Uterus (tissue), 4 donors: ENCODE measurements around the gene FADS1. TPM values are rescaled to one million over a fixed set of nuclear protein-coding genes. Genes with fewer than 3 reads are reported as not detected.
A peak's percentile ranks its signal among the peaks of the same experiment; 100 is the strongest.

ENCODE experiments used
- DNase-seq, 2 donors: peaks; one replicate each; pipeline ENCODE4 v3.0.0-alpha.2; 2019 to 2020
- H3K27ac ChIP-seq, 2 donors: fragments of 200-600 bp; sonication (generic); 1 replicate in 1 of 2; 2 replicates in 1 of 2; pipeline ENCODE4 v1.5.1; 2016 to 2018
- H3K27me3 ChIP-seq, 2 donors: fragments of 200-600 bp; sonication (generic); one replicate each; pipeline ENCODE4 v1.5.1; 2018 to 2019; ENCODE audit warnings: control low read depth in 1 of 2
- H3K36me3 ChIP-seq, 2 donors: fragments of 200-600 bp; sonication (generic); one replicate each; pipeline ENCODE4 v1.5.1; 2019; ENCODE audit warnings: control low read depth in 1 of 2
- H3K4me1 ChIP-seq, 2 donors: fragments of 200-600 bp; sonication (generic); one replicate each; pipeline ENCODE4 v1.5.1; 2018 to 2019; ENCODE audit warnings: control low read depth in 1 of 2
- H3K4me3 ChIP-seq, 2 donors: fragments of 200-600 bp; sonication (generic); 1 replicate in 1 of 2; 2 replicates in 1 of 2; pipeline ENCODE4 v1.5.1; 2018 to 2019; ENCODE audit warnings: mild to moderate bottlenecking in 1 of 2
- H3K9me3 ChIP-seq, 2 donors: fragments of 200-600 bp; sonication (generic); one replicate each; pipeline ENCODE4 v1.5.1; 2019; ENCODE audit warnings: control low read depth in 1 of 2
- POLR2A ChIP-seq, 2 donors: fragments of 450-650 bp; IDR thresholded peaks; one replicate each; pipeline ENCODE4 v1.6.1; 2016; ENCODE audit warnings: antibody characterized with exemption in 2 of 2, mild to moderate bottlenecking in 1 of 2, moderate library complexity in 1 of 2
- intact Hi-C: fragments of 100-400 bp; cut with DNase I; formaldehyde crosslinking; loops from one replicate; pipeline ENCODE4 v1.15.1; 2023; ENCODE audit warnings: low total_unique reads
- total RNA-seq, 4 donors: library from RNA; depleted of rRNA in 3 of 4; stranded (reverse); fragments of >200 nt in 3 of 4; gene quantifications; one replicate each; pipeline versions ENCODE4 v1.1.0 to v1.2.4, GENCODE V29; 2014 to 2023
- TF ChIP-seq, protein P1 (sequence below), 4 experiments: fragments of 200-600 bp in 2 of 4; fragments of 450-650 bp in 2 of 4; sonication (generic) in 2 of 4; IDR thresholded peaks; one replicate each; pipeline ENCODE4 v1.5.1; 2016 to 2019; ENCODE audit warnings: antibody characterized with exemption in 4 of 4, mild to moderate bottlenecking in 2 of 4, moderate library complexity in 1 of 4
- donor health status: DM: yes; HTN: yes; CAD: no.

The FADS1 gene
- total RNA-seq, 4 donors from 2014 or later, result 23.8 to 57.1 (median 38.3) TPM

DNA sequence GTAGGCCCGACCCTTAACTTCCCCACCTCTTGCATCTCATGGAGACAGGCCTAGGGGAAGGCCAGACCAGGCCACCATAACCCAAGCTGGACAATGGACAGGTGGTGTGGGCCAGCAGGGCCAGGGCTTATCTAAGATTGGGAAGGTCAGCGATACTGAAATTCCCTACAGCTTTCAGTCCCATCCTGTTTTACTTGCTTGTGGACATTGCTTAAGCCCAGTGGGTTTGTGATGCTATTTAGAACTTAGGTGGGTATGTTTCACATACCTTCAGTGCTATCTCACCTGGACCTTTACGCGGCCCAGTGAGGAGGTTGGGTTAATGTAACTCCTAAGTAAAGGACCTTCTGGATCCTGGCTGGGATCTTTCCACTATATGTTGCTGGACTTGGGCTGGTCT lies 13.0 kb upstream of the FADS1 start:
- intact Hi-C loops, result no loop called here
- Histone ChIP-seq H3K36me3 (no peaks in the 10 kb centered on the region), H3K27ac (peak overlapping the region; percentile 83 to 87), H3K4me3 (peak overlapping the region in 1 of 2 donors; percentile 67), H3K9me3 (no peaks in the 10 kb centered on the region), H3K4me1 (peaks cover 11 to 22% of the 10 kb centered on the region in 2 donors), H3K27me3 (no peaks in the 10 kb centered on the region)
- no peak for TF ChIP-seq POLR2A (IDR thresholded peaks at IDR 0.05)
- TF ChIP-seq, protein P1, sequence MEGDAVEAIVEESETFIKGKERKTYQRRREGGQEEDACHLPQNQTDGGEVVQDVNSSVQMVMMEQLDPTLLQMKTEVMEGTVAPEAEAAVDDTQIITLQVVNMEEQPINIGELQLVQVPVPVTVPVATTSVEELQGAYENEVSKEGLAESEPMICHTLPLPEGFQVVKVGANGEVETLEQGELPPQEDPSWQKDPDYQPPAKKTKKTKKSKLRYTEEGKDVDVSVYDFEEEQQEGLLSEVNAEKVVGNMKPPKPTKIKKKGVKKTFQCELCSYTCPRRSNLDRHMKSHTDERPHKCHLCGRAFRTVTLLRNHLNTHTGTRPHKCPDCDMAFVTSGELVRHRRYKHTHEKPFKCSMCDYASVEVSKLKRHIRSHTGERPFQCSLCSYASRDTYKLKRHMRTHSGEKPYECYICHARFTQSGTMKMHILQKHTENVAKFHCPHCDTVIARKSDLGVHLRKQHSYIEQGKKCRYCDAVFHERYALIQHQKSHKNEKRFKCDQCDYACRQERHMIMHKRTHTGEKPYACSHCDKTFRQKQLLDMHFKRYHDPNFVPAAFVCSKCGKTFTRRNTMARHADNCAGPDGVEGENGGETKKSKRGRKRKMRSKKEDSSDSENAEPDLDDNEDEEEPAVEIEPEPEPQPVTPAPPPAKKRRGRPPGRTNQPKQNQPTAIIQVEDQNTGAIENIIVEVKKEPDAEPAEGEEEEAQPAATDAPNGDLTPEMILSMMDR (IDR thresholded peaks at IDR 0.05), result no peak
- no peak for DNase-seq

DNA sequence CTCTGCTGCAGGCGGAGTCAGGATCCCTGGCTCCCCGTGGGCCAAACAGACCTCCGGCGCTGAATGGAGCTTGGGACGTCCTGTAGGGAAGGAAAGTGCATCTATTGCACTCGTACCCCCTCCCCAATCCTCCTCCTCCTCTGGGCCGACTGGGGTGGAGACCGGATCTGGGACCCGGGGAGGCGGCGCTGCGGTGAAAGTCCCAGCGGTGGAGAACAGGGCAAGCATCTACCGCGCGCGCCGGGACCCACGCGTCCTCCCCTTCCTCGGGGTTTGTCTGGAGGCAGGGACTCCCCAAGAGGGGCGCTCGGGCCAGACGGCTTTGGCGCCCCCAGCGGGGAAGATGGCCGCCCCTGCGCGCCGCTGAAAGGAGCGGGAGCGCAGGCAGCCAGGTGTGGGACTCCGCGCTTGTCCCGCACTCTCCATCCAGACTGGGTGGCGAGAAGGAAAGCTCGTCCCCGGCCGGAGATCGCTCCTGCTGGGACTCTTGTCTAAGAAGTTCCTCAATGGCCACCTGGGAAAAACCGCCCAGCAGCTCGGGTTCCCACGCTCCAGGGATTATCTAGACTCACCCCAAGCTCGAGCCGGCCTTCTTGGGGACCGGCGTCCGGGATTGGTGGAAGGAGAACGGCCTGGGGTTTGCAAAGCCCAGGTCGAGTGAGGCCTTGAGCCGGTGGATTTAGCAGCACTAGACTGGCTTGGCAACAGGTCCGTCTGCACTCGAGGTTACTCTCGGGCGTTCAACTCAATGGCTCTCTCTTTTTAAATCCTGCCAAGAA lies 12.0 kb upstream of the FADS1 start:
- TF ChIP-seq POLR2A (IDR thresholded peaks at IDR 0.05), result no peak
- TF ChIP-seq, protein P1 (IDR thresholded peaks at IDR 0.05), result peak; percentile 30 to 63 (median 37)
- Histone ChIP-seq H3K36me3 (no peaks in the 10 kb centered on the region), H3K4me1 (peaks cover 11 to 16% of the 10 kb centered on the region in 2 donors), H3K4me3 (peak overlapping the region; percentile 52 to 67), H3K27ac (peak overlapping the region; percentile 83 to 87), H3K9me3 (no peaks in the 10 kb centered on the region), H3K27me3 (no peaks in the 10 kb centered on the region)
- DNase-seq, result peak; percentile 57 to 64
- intact Hi-C loops, result no loop called here

DNA sequence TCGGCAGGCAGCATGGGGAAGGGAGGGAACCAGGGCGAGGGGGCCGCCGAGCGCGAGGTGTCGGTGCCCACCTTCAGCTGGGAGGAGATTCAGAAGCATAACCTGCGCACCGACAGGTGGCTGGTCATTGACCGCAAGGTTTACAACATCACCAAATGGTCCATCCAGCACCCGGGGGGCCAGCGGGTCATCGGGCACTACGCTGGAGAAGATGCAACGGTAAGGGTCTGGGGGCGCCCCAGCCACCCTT lies 11.5 kb upstream of the FADS1 start:
- H3K9me3 ChIP-seq, result no peaks in the 10 kb centered on the region
- DNase-seq, result no peak
- H3K36me3 ChIP-seq, result no peaks in the 10 kb centered on the region
- peak overlapping the region; percentile 83 to 87 for H3K27ac ChIP-seq
- TF ChIP-seq, protein P1 (IDR thresholded peaks at IDR 0.05), result no peak
- TF ChIP-seq POLR2A (IDR thresholded peaks at IDR 0.05), result no peak
- H3K4me3 ChIP-seq, result peak overlapping the region; percentile 52 to 67
- H3K27me3 ChIP-seq, result no peaks in the 10 kb centered on the region
- peaks cover 11 to 16% of the 10 kb centered on the region in 2 donors for H3K4me1 ChIP-seq
- intact Hi-C loops, result no loop called here

DNA sequence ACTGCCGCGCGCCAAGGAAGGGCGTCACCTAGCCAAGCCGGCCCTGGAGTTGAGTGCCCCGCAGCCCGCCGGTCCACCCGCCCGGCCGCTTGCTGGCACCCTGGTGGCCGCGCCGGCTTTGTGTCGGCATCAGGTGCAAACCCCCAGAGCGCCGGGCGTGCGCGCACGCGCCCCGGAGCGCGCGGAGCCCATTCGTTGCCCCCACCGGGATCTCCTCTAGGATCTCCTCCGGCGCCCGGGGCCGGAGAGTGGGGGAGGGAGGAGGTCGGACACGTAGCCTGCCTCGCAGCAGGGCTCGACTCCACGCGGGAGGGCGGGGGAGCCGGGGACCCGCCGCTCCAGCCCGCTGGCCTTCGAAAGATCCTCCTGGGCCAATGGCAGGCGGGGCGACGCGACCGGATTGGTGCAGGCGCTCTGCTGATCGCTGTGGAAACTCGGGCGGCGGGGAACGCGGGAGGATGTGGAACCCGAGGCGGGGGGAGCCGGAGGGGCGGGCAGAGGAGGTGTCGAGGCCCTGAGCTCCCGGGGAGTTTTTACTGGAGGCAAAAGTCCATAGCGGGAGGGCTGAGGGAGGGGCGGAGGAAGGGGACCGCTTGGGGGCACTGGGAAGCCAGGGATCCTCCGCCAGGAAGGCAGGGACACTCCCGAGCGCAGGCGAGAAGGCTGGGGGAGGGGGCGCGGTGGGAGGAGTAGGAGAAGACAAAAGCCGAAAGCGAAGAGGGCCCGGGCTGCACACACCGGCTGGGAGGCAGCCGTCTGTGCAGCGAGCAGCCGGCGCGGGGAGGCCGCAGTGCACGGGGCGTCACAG lies 11.0 kb upstream of the FADS1 start, which contains the start of gene FADS2:
Gene FADS2, plus strand, starts transcription at position 730 of the 808 bp plus-strand sequence. CDS start 91 bp downstream, outside the sequence.
- H3K27me3 ChIP-seq, result no peaks in the 10 kb centered on the region
- intact Hi-C loops, result no loop called here
- peak within 1 kb of the TSS; percentile 83 to 87 for H3K27ac ChIP-seq
- peaks cover 11 to 16% of the 10 kb centered on the region in 2 donors for H3K4me1 ChIP-seq
- no peaks in the 10 kb centered on the region for H3K9me3 ChIP-seq
- peak; percentile 90 to 95 for DNase-seq
- H3K4me3 ChIP-seq, result peak within 1 kb of the TSS; percentile 52 to 67
- H3K36me3 ChIP-seq, result no peaks in the 10 kb centered on the region
- TF ChIP-seq, protein P1 (IDR thresholded peaks at IDR 0.05), result peak in 2 of 4 experiments; percentile 21
- TF ChIP-seq POLR2A (IDR thresholded peaks at IDR 0.05), result peak; percentile 43 to 54
